ENCODE measurements around the gene GRM7.

- TF ChIP-seq CTCF (IDR thresholded peaks at IDR 0.05): no peak
- no peak for TF ChIP-seq EZH2 (IDR thresholded peaks at IDR 0.05; ENCODE audit: borderline replicate concordance, insufficient read depth, low read depth, low read length, poor library complexity, severe bottlenecking)
Measured at GRCh38 chr3:7357101-7357500, 496.2 kb downstream of the GRM7 start.
